ENCODE results near the gene IL17RC.

The IL17RC gene

DNA sequence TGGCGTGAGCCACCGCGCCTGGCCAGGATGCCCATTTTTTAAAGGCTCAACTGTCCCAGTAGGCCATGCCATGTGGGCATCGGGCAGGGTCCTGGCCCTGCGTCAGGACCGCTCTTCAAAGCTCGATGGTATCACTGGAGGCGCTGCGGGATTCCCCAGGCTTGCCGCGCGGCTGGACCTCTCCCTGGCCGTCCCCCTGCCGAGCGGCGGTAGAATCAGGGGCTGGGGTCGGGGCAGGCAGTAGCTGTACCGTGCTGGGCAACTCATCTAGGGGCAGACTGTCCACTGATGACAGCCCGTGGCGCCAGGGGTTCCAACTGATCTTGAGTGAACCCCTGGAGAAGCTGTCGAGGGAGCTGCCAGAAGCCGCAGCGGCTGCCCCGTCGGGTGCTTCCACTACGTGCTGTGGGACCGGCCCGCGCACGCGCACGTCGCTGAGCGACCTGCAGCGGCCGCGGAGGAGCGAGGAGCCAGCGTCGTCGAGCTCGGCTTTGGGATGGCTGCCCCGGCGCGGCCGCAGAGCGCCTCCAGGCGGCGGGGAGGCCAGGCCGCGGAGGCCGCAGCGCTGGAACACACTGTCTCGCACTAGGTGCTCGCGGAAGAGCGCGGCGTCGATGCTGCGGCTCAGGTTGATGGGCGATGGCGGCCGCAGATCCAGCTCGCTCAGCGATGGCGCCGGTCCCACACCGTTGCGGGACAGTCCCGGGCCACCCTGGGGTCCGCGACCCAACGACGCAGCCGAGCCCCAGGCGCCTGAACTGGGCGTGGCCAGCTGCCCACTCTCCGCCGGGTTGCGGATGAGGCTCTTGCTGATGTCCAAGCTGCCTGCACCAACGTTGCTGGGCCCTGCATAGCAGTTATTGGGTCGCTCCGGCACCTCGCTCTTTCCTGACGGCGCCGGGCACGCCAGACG is 29.5 kb downstream of the IL17RC start:
- DNase-seq (ENCODE audit: low read depth), result peak; percentile 91

GRCh38 chr3:9947025-9947995 is 30.4 kb downstream of the IL17RC start:
- DNase-seq (ENCODE audit: low read depth), result peak; percentile 80

- no peak for DNase-seq (ENCODE audit: low read depth)
Observed at GRCh38 chr3:9948586-9948985, 31.7 kb downstream of the IL17RC start.

DNA sequence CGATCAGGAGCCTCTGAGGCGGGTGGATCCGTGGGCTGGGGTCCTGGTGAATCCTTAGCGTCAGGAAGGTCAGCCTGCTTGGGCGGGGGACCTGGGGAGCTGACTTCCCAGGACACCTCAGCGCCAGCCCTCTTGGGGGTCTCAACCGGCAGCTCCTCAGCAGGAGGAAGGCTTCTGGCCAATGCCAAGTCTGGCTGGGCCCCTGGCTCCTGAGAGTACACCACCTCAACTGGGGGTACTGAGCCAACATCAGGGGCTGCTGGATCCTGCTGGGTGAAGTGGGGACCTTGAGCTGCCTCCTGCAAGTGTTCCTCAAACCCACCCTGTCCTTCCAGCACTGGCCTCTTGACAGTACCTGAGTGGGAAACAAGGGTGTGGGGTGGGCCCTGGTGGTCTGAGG is 32.2 kb downstream of the IL17RC start:
- no peak for DNase-seq (ENCODE audit: low read depth)

- no peak for DNase-seq (ENCODE audit: low read depth)
Observed at GRCh38 chr3:9949626-9950025, 32.7 kb downstream of the IL17RC start.

- DNase-seq (ENCODE audit: low read depth), result no peak
Observed at GRCh38 chr3:9951126-9951525, 34.2 kb downstream of the IL17RC start.

DNA sequence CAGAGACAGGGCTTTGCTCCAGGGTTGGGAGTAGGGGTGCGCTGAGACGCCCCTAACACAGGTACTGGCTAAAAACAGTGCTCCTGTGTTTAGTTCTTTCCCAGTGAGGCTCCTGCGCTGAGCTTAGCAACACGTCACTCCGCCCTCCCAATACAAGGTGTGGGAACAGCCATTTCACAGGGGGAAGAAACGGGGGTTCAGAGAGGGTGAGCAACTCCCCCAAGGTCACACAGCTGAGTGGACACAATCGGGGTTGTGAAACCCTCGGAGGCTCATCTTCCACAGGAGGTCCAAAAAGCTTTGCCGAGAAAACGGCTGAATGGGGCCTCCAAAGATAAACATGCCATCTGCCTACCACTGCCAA is 34.7 kb downstream of the IL17RC start:
- DNase-seq (ENCODE audit: low read depth), result no peak

DNA sequence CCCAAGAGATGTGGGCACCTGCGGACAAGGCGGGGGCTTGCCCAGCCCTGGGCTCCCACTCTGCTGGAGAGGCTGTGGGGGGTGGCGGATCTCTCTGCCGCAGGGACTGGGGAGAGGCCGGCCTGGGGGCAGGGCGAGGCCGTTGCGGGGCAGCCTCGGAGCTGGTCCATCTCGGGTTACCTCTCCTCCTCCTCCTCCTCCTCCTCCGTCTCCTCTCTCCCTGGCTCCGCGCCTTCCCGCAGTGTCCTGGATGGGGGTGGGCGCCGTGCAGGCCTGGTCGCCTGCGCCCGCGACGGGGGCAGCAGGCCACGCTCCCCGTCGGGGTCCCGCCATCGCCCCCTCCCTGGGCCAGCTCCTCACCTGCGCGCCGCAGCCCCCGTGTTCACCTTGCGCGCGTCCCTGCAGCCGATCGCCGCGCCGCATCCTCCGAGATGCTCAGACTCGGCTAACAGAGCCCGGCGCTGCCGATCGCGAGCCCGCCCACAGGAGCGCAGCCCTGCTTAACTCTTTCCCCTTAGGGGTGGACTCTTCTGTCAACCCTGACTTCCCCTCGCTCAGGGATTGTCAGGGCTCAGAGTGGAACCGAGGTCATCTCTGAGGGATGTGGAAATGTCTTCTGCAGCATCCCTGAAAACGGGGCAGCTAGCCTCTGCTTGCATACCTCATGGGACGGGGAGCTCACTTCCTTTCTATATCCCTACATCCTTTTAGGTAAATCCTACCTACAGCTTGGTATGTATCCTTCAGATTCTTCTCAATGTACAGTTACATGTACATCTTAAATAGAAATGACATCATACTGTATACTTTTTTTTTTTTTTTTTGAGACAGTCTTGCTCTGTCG is 35.3 kb downstream of the IL17RC start, which contains the start of gene PRRT3:
TSS of gene PRRT3 (minus strand) at position 447 of the 844 bp plus-strand sequence. CDS start 2,293 bp downstream, outside the sequence.
- DNase-seq (ENCODE audit: low read depth), result peak; percentile 51

DNA sequence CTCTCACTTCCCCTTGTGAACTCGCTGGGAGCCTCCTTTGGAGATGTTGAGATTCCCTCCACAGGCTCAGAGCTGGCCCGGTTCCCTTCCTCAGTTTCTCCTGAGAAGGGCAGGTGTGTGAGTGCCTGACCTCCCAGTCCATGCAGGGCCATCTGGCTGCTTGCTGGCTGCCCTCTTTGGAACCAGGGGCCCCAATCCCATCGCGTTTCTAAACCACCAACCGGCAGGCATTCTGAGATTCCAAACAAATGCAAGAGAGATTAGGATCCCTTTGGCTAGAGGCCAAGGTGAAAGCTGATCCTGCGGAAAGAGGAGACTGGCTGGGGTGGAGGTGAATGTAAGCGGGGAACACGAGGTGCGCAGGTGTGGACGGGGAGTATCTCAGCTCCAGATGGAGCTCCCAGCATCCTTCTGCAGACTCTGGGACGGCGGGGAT is 38.2 kb downstream of the IL17RC start:
- DNase-seq (ENCODE audit: low read depth), result peak; percentile 45

GRCh38 chr3:9955611-9956352 is 38.9 kb downstream of the IL17RC start:
- peak; percentile 30 for DNase-seq (ENCODE audit: low read depth)

DNA sequence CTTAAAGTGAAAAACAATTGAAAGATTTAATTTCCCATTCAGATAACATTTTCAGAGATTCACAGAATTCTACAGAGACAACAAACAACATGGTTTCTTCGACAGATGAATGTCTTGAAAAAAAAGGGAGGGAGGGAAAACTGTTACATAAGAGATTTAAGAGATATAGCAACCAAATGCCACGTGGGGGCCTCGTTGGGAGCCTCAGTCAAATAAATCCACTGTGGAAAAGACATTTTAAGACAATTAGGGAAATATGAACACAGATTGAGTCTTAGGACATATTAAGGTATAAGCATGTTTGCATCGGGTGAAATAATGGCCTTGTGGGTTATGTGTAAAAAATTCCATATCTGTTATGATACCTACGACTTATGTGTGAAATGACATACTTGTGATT is 40.3 kb downstream of the IL17RC start:
- DNase-seq (ENCODE audit: low read depth), result peak; percentile 44

DNA sequence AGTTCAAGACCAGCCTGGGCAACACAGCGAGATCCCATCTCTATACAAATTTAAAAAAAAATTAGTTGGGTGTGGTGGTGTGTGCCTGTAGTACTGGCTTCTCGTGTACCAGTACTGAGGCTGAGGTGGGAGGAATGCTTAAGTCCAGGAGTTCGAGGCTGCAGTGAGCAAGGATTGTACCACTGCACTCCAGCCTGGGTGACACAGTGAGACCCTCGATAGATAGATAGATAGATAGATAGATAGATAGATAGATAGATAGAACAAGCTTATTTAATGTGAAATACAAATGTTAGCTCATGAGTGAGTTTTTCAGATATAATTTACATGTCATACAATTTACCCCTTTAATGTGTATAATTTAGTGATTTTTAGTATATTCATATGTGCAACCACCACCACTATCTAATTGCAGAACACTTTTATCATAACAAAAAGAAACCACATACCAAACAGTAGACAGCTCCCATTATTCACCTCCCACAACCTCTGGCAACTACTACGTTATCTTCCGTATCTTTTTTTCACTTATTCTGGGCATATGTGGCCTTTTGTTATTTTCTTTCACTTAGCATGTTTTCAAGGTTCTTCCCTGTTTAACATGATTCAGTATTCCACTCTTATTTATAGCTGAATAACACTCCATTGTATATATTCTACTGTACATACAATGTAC is 48.4 kb downstream of the IL17RC start:
- DNase-seq (ENCODE audit: low read depth), result no peak

- DNase-seq (ENCODE audit: low read depth), result no peak
Observed at GRCh38 chr3:9966841-9967240, 49.9 kb downstream of the IL17RC start.

- no peak for DNase-seq (ENCODE audit: low read depth)
Observed at GRCh38 chr3:9969632-9970019, 52.7 kb downstream of the IL17RC start.

DNA sequence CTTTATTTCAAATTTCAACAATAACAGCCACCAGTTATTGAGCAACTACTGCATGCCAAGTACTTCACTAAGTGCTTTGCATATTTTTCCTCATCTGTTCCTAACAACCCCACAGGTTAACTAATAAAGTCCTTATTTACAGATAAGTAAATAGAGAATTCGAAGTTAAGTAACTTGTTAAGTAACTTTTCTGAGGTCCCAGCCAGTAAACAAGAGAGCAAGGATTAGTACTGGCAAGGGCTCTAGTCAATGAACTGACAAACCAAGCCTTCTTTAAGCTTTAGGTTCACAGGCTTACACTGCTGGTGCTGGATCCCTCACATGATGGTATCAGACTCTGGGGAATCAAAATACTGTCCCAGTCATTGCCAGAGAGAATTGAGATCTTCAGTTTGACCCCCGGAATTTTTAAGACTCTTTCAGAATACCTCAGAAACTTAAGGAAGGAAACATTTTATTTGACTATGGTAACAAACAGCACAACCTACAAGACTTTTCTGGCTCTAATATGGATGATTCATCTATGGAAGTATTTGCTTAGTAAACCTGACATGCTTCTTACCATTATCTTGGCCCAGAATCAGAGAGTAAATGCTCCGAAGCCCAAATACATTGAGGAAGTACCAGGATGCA is 53.2 kb downstream of the IL17RC start:
- peak; percentile 82 for DNase-seq (ENCODE audit: low read depth)

DNA sequence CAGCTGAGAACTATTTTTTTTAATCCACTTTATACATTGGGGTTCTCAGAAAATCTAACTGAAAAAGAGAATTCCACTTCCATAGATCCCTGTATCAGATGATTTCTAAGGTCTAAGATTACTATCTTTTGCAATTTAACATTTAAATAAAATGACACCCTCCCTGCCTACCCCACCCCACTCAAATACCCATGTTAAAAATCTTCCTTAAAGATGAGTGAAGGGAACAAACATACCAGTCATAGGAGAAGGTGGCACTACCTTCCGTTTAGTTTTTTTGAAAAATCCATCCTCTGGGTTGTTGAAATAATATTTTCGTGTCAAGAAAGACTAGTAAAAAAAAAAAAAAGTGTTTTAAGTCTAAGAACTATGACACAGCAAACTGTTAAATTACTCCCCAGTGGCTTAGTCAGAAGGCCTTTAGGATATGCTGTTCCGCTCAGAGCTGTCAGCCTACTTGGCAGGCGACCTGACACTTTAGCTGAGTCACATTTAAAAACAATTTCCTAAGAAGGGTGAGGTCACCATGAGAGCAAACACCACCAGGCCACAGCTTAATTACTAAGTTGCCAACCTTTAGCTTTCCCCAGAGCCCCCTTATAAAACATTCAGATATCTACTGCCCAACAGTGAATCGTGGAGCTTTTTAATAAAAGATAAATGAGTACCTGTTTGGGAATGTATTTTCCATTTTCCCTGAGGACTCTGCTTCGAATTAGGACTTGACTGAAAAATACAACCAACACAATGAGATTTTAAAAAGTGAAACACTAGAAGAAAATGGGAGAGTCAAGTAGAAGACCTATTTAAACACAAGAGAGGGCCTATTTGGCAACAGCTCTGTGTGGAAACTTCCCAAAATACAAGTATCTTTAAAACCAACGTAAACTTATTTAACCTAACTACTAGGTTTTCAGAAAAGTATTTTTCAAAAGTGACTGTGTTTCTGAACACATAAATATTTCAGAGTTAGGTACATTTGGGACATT is 60.1 kb downstream of the IL17RC start:
- DNase-seq (ENCODE audit: low read depth), result peak; percentile 98

DNA sequence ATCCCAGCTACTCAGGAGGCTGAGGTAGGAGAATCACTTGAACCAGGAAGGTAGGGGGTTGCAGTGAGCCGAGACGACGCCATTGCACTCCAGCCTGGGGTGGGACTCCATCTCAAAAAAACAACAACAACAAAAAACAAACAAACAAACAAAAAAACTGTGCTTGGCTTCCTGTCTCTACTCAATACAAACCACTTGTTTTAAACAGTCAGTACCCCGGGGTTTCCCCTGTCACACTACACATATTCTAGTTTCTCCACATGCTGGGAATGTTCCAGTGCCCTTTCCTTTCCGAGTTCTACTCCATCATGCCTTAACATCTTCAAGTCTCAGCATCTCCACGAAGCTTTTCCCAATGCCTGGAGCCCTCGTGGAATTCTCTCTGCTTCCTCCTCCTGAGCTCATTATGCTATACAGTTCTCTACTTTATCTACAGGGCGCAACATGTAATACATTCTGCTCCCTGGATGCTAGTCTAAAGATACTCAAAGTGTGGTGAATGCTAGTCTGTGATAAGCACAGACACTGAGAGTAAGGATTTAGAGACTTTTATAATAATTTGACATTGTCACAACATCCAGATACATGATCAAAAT is 61.9 kb downstream of the IL17RC start:
- DNase-seq (ENCODE audit: low read depth), result no peak

- no peak for DNase-seq (ENCODE audit: low read depth)
Observed at GRCh38 chr3:9980251-9980650, 63.4 kb downstream of the IL17RC start.
